CD8-positive, alpha-beta memory T cell (primary cell): Measurements from ENCODE around the gene FAM217B. TPM values are rescaled to one million over a fixed set of nuclear protein-coding genes. Genes with fewer than 3 reads are reported as not detected.
A peak's percentile ranks its signal among the peaks of the same experiment; 100 is the strongest.

Source experiments
- CTCF ChIA-PET: fragments of 350-600 bp; sonication (Branson Sonifier 250); formaldehyde crosslinking; loops from one replicate; lab custom pipeline; 2021; ENCODE audit warnings: antibody characterized with exemption; lab: Charles Lee
- POLR2A ChIA-PET: fragments of 350-600 bp; sonication (Branson Sonifier 250); formaldehyde crosslinking; loops from one replicate; lab custom pipeline; 2021; ENCODE audit warnings: antibody characterized with exemption; lab: Charles Lee
- DNase-seq, 5 donors: peaks; one replicate each; pipeline versions ENCODE4 v3.0.0 to v3.0.0-alpha.2; 2020 to 2022; ENCODE audit warnings: mixed read lengths in 1 of 5
- H3K27ac ChIP-seq: one replicate; pipeline ENCODE4 v1.7.0; 2013; ENCODE audit warnings: low read depth, mild to moderate bottlenecking, low read length, moderate library complexity
- H3K27me3 ChIP-seq: 2 replicates; pipeline ENCODE4 v1.7.0; 2013; ENCODE audit warnings: low read length, mild to moderate bottlenecking; ENCODE audit not compliant: insufficient read depth, poor library complexity, severe bottlenecking
- H3K36me3 ChIP-seq: 2 replicates; pipeline ENCODE4 v1.7.0; 2013; ENCODE audit warnings: mild to moderate bottlenecking, low read length, moderate library complexity; ENCODE audit not compliant: insufficient read depth
- H3K4me1 ChIP-seq: 2 replicates; pipeline ENCODE4 v1.7.0; 2013; ENCODE audit warnings: mild to moderate bottlenecking, low read length, moderate library complexity; ENCODE audit not compliant: insufficient read depth
- H3K4me3 ChIP-seq: 2 replicates; pipeline ENCODE4 v1.7.0; 2013; ENCODE audit warnings: mild to moderate bottlenecking, low read length
- H3K9me3 ChIP-seq: 2 replicates; pipeline ENCODE4 v1.7.0; 2013; ENCODE audit warnings: mild to moderate bottlenecking, low read length
- H3K27ac Mint-ChIP-seq, 8 donors: one replicate each; pipeline ENCODE4 v1.8.0; 2020 to 2021; ENCODE audit warnings: mixed read lengths in 8 of 8, mild to moderate bottlenecking in 6 of 8, inconsistent platforms in 3 of 8, moderate library complexity in 3 of 8
- H3K27me3 Mint-ChIP-seq, 2 donors: one replicate each; pipeline ENCODE4 v1.8.0; 2020 to 2021; ENCODE audit warnings: mixed read lengths in 2 of 2, mild to moderate bottlenecking in 1 of 2, moderate library complexity in 1 of 2
- H3K36me3 Mint-ChIP-seq, 3 donors: one replicate each; pipeline ENCODE4 v1.8.0; 2020 to 2021; ENCODE audit warnings: mixed read lengths in 3 of 3, inconsistent platforms in 1 of 3, mild to moderate bottlenecking in 1 of 3
- H3K4me1 Mint-ChIP-seq, 3 donors: one replicate each; pipeline ENCODE4 v1.8.0; 2020 to 2021; ENCODE audit warnings: mixed read lengths in 3 of 3, inconsistent platforms in 1 of 3, mild to moderate bottlenecking in 1 of 3
- H3K4me3 Mint-ChIP-seq, 7 donors: one replicate each; pipeline ENCODE4 v1.8.0; 2020 to 2021; ENCODE audit warnings: mixed read lengths in 7 of 7, mild to moderate bottlenecking in 6 of 7, moderate library complexity in 4 of 7, inconsistent platforms in 2 of 7
- H3K9me3 Mint-ChIP-seq, 5 donors: one replicate each; pipeline ENCODE4 v1.8.0; 2020 to 2022; ENCODE audit warnings: mixed read lengths in 5 of 5, mild to moderate bottlenecking in 3 of 5, moderate library complexity in 2 of 5, inconsistent platforms in 1 of 5
- polyA plus RNA-seq: library from polyadenylated mRNA; unstranded; fragments of 300-500 nt; fragmentation: Illumina TruSeq; gene quantifications from one replicate; pipeline ENCODE4 v1.2.3, GENCODE V29; 2021
- total RNA-seq, 2 experiments: library from RNA; stranded (reverse); gene quantifications; one replicate each; pipeline ENCODE4 v1.2.3, GENCODE V29; 2021

Gene FAM217B
- total and polyA plus RNA-seq, 3 experiments from 2014 or later, result 32.2 to 39.3 (median 35.9) TPM

DNA sequence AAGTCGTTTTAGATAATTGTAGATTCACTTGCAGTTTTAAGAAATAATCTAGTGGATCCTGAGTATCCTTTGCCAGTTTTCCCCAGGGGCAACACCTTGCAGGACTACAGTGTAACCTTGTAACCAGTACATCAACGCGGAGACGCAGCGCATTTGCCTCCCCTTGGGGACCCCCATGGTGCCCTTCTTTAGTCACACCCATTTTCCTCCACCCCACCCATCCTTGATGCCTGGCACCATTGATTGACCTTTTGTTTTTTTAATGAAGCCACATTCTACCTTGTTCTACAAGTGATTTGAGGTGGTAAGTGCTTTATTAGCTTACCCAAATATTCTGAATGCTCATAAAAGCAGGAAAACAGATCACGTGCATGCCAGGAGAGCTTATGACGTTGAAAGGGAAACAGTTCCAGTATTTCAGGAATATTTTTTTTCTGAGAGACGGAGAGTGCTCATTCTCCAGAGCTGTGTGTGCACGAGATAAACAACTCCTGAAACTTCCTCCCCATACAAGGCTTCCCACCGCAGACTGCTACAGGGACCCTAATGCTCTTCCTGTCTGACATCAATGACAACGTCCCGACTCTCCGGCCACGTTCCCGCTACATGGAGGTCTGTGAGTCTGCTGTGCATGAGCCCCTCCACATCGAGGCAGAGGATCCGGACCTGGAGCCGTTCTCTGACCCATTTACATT is 53.7 kb downstream of the FAM217B start:
- H3K9me3 Mint-ChIP-seq, result no peaks in the 10 kb centered on the region
- H3K4me3 Mint-ChIP-seq, result no peak overlapping the region
- H3K27me3 Mint-ChIP-seq, result peaks cover 3 to 10% of the 10 kb centered on the region in 2 donors
- Histone ChIP-seq H3K27ac (no peak overlapping the region), H3K4me1 (no peaks in the 10 kb centered on the region), H3K27me3 (no peaks in the 10 kb centered on the region), H3K36me3 (no peaks in the 10 kb centered on the region), H3K9me3 (no peaks in the 10 kb centered on the region), H3K4me3 (no peak overlapping the region)
- DNase-seq, result no peak
- peak overlapping the region in 2 of 8 donors; percentile 27 to 90 for H3K27ac Mint-ChIP-seq
- H3K4me1 Mint-ChIP-seq, result peaks cover 0 to 2% (median 0%) of the 10 kb centered on the region in 3 donors
- peaks cover 3 to 9% (median 4%) of the 10 kb centered on the region in 3 donors for H3K36me3 Mint-ChIP-seq
- POLR2A ChIA-PET, result no interaction called here
- CTCF ChIA-PET, result no interaction called here

DNA sequence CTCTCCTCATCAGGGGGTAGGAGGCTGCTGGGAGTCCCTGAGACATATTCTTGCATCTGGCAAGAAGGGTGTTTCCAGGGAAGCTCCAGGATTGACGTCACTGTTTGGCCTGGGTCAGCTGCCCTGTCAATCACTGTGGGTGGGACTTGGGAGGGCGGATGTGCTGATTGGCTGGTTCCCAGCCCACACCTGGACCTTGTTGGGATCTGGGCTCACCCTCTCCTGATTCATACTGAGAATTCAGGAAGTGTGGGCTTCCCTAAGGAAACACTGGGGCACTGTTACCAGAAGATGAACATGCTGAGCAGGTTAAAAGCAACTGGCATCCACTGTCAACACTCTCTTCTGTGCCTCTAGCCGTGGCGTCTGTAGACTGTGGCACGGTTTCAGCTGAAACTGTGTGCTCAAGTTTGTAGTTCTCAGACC is 54.5 kb downstream of the FAM217B start:
- H3K36me3 Mint-ChIP-seq, result peaks cover 3 to 13% (median 4%) of the 10 kb centered on the region in 3 donors
- no peaks in the 10 kb centered on the region for H3K9me3 ChIP-seq
- H3K27ac Mint-ChIP-seq, result no peak overlapping the region
- no peaks in the 10 kb centered on the region for H3K36me3 ChIP-seq
- CTCF ChIA-PET, result no interaction called here
- no peak overlapping the region for H3K4me3 Mint-ChIP-seq
- peaks cover 0 to 2% (median 0%) of the 10 kb centered on the region in 3 donors for H3K4me1 Mint-ChIP-seq
- no peaks in the 10 kb centered on the region for H3K4me1 ChIP-seq
- no peak overlapping the region for H3K27ac ChIP-seq
- POLR2A ChIA-PET, result no interaction called here
- H3K27me3 ChIP-seq, result no peaks in the 10 kb centered on the region
- H3K27me3 Mint-ChIP-seq, result peaks cover 3 to 10% of the 10 kb centered on the region in 2 donors
- no peak for DNase-seq
- H3K9me3 Mint-ChIP-seq, result no peaks in the 10 kb centered on the region
- no peak overlapping the region for H3K4me3 ChIP-seq

- DNase-seq, result no peak
- peaks cover 0 to 2% (median 0%) of the 10 kb centered on the region in 3 donors for H3K4me1 Mint-ChIP-seq
- no peak overlapping the region for H3K4me3 Mint-ChIP-seq
- no peaks in the 10 kb centered on the region for H3K4me1 ChIP-seq
- H3K27ac Mint-ChIP-seq, result no peak overlapping the region
- no peaks in the 10 kb centered on the region for H3K27me3 ChIP-seq
- no peak overlapping the region for H3K4me3 ChIP-seq
- H3K27me3 Mint-ChIP-seq, result peaks cover 3 to 10% of the 10 kb centered on the region in 2 donors
- H3K36me3 Mint-ChIP-seq, result peaks cover 3 to 11% (median 5%) of the 10 kb centered on the region in 3 donors
- ChIA-PET POLR2A (no interaction called here), CTCF (no interaction called here)
- no peaks in the 10 kb centered on the region for H3K36me3 ChIP-seq
- H3K27ac ChIP-seq, result no peak overlapping the region
- no peaks in the 10 kb centered on the region for H3K9me3 ChIP-seq
- H3K9me3 Mint-ChIP-seq, result no peaks in the 10 kb centered on the region
Observed at GRCh38 chr20:59996108-59996507, 55.9 kb downstream of the FAM217B start.

DNA sequence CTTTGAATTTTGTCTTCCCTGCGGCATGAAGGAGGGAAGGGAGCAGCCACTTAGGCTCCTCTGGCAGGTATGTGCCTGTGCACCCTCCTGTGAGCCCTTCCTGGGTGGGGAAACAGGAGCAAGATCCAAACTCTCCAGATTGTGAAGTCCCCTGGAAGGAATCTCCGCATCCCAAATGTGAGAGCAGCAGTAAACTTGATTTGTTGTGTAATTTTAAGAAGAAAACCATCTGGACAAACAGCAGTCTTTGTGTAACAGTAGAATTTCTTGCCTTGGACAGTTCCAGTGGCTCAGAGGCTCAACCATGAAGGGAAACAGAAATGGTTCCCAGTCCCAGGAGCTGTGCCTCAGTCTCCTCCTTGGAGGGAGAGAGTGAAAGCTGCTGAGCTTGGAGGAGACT is 57.7 kb downstream of the FAM217B start:
- H3K36me3 ChIP-seq, result no peaks in the 10 kb centered on the region
- no peak overlapping the region for H3K27ac ChIP-seq
- H3K4me3 Mint-ChIP-seq, result no peak overlapping the region
- H3K36me3 Mint-ChIP-seq, result peaks cover 3 to 11% (median 7%) of the 10 kb centered on the region in 3 donors
- H3K27ac Mint-ChIP-seq, result no peak overlapping the region
- H3K27me3 Mint-ChIP-seq, result peaks cover 3 to 10% of the 10 kb centered on the region in 2 donors
- no peaks in the 10 kb centered on the region for H3K9me3 Mint-ChIP-seq
- no peak overlapping the region for H3K4me3 ChIP-seq
- ChIA-PET POLR2A (no interaction called here), CTCF (no interaction called here)
- peaks cover 0 to 2% (median 0%) of the 10 kb centered on the region in 3 donors for H3K4me1 Mint-ChIP-seq
- H3K4me1 ChIP-seq, result no peaks in the 10 kb centered on the region
- H3K9me3 ChIP-seq, result no peaks in the 10 kb centered on the region
- no peak for DNase-seq
- no peaks in the 10 kb centered on the region for H3K27me3 ChIP-seq

Other genes with a start within 250 kb of the FAM217B start
- 1 to 10 TPM; 3.4 to 3.8 TPM for gene SYCP2, start 6.8 kb upstream of the FAM217B start, total RNA-seq
- gene SYCP2, start 6.8 kb upstream of the FAM217B start, polyA plus RNA-seq, result 2.3 TPM
- gene PPP1R3D, start 84 bp upstream of the FAM217B start, total RNA-seq, result 1 to 10 TPM; 6.7 TPM
- 3.3 TPM for gene PPP1R3D, start 84 bp upstream of the FAM217B start, polyA plus RNA-seq
- gene CDH26, start 18.0 kb downstream of the FAM217B start, total RNA-seq, result under 1 TPM; 0.63 to 0.91 TPM
- not detected for gene CDH26, start 18.0 kb downstream of the FAM217B start, polyA plus RNA-seq